GM19455 (cell line): ENCODE measurements around the gene PLCH2.
A peak's percentile ranks its signal among the peaks of the same experiment; 100 is the strongest.

ENCODE experiments used
- ATAC-seq: cut with Tn5 transposase; IDR thresholded peaks from one replicate; pipeline ENCODE4 v1.9.1; 2021; ENCODE audit not compliant: unreplicated experiment

The PLCH2 gene

GRCh38 chr1:2512862-2513421 lies 36.9 kb downstream of the PLCH2 start:
- ATAC-seq = no peak

- no peak for ATAC-seq
These were observed 38.0 kb downstream of the PLCH2 start for GRCh38 chr1:2513939-2514652.

GRCh38 chr1:2514863-2515762 lies 39.0 kb downstream of the PLCH2 start:
- no peak for ATAC-seq

- ATAC-seq = no peak
These were observed 39.6 kb downstream of the PLCH2 start for GRCh38 chr1:2515763-2516080.

- ATAC-seq = no peak
These were observed 40.0 kb downstream of the PLCH2 start for GRCh38 chr1:2516124-2516523.

GRCh38 chr1:2516946-2517345 lies 40.9 kb downstream of the PLCH2 start:
- ATAC-seq = no peak

- no peak for ATAC-seq
These were observed 41.9 kb downstream of the PLCH2 start for GRCh38 chr1:2517966-2518365.

GRCh38 chr1:2518528-2518927 lies 42.4 kb downstream of the PLCH2 start:
- ATAC-seq = no peak

- no peak for ATAC-seq
These were observed 43.1 kb downstream of the PLCH2 start for GRCh38 chr1:2519029-2519685.

- ATAC-seq = no peak
These were observed 43.6 kb downstream of the PLCH2 start for GRCh38 chr1:2519729-2520128.

GRCh38 chr1:2520206-2520605 lies 44.1 kb downstream of the PLCH2 start:
- no peak for ATAC-seq

GRCh38 chr1:2520806-2521205 lies 44.7 kb downstream of the PLCH2 start:
- no peak for ATAC-seq

GRCh38 chr1:2522230-2522629 lies 46.1 kb downstream of the PLCH2 start:
- no peak for ATAC-seq

GRCh38 chr1:2523191-2523890 lies 47.3 kb downstream of the PLCH2 start:
- ATAC-seq = no peak

- ATAC-seq = no peak
These were observed 48.0 kb downstream of the PLCH2 start for GRCh38 chr1:2523891-2524609.

- ATAC-seq = no peak
These were observed 49.5 kb downstream of the PLCH2 start for GRCh38 chr1:2525572-2525919.

GRCh38 chr1:2525920-2526823 lies 50.1 kb downstream of the PLCH2 start, which contains the start of gene PANK4:
PANK4 (minus strand) TSS chr1:2526596; CDS start chr1:2526587, 9 bp downstream.
- ATAC-seq = peak; percentile 75

- ATAC-seq = peak; percentile 28
These were observed 50.9 kb downstream of the PLCH2 start for GRCh38 chr1:2526824-2527555.

- no peak for ATAC-seq
These were observed 51.4 kb downstream of the PLCH2 start for GRCh38 chr1:2527556-2527860.
